Gastrocnemius medialis (tissue), 4 donors: ENCODE results near the gene PKP2.

ENCODE experiments used
- POLR2A ChIP-seq, 2 donors: fragments of 450-650 bp; IDR thresholded peaks; one replicate each; pipeline ENCODE4 v1.6.1; 2017; ENCODE audit warnings: antibody characterized with exemption in 2 of 2, mild to moderate bottlenecking in 2 of 2, moderate library complexity in 2 of 2
- TF ChIP-seq, protein P1 (sequence below), 5 experiments: fragments of 450-650 bp in 3 of 5; fragments of 200-600 bp in 2 of 5; sonication (generic) in 2 of 5; IDR thresholded peaks in 4 of 5; conservative IDR thresholded peaks in 1 of 5; 1 replicate in 4 of 5; 2 replicates in 1 of 5; pipeline ENCODE4 v1.5.1; 2016 to 2019; ENCODE audit warnings: antibody characterized with exemption in 5 of 5, mild to moderate bottlenecking in 3 of 5, moderate library complexity in 3 of 5

- TF ChIP-seq, protein P1, sequence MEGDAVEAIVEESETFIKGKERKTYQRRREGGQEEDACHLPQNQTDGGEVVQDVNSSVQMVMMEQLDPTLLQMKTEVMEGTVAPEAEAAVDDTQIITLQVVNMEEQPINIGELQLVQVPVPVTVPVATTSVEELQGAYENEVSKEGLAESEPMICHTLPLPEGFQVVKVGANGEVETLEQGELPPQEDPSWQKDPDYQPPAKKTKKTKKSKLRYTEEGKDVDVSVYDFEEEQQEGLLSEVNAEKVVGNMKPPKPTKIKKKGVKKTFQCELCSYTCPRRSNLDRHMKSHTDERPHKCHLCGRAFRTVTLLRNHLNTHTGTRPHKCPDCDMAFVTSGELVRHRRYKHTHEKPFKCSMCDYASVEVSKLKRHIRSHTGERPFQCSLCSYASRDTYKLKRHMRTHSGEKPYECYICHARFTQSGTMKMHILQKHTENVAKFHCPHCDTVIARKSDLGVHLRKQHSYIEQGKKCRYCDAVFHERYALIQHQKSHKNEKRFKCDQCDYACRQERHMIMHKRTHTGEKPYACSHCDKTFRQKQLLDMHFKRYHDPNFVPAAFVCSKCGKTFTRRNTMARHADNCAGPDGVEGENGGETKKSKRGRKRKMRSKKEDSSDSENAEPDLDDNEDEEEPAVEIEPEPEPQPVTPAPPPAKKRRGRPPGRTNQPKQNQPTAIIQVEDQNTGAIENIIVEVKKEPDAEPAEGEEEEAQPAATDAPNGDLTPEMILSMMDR (IDR thresholded peaks at IDR 0.05 in 4 of 5, conservative IDR thresholded peaks at IDR 0.05 in 1 of 5), result no peak
- no peak for TF ChIP-seq POLR2A (IDR thresholded peaks at IDR 0.05)
These were observed 7.2 kb upstream of the PKP2 start for GRCh38 chr12:32903763-32904162.
